Measurements from ENCODE around the gene DAB1.

- TF ChIP-seq CTCF (conservative IDR thresholded peaks at IDR 0.05 in 1 of 2, IDR thresholded peaks at IDR 0.05 in 1 of 2; ENCODE audit: extremely low read depth in 1 of 2, insufficient read depth in 1 of 2, low read depth in 1 of 2, low read length in 2 of 2): no peak
- no peak for TF ChIP-seq EZH2 (IDR thresholded peaks at IDR 0.05; ENCODE audit: borderline replicate concordance, low read length)
Measured at GRCh38 chr1:57461405-57461804, 37.5 kb upstream of the DAB1 start.
